ENCODE results near the gene MUL1. TPM values are rescaled to one million over a fixed set of nuclear protein-coding genes. Genes with fewer than 3 reads are reported as not detected.
"Not testable (repeated sequence)": the region's sequence is repeated elsewhere in the genome, so short reads cannot be mapped to it uniquely, and the experiment has no call there.

MUL1 gene
- total RNA-seq, 1 donor from 2014 or later, result 42.9 TPM

DNA sequence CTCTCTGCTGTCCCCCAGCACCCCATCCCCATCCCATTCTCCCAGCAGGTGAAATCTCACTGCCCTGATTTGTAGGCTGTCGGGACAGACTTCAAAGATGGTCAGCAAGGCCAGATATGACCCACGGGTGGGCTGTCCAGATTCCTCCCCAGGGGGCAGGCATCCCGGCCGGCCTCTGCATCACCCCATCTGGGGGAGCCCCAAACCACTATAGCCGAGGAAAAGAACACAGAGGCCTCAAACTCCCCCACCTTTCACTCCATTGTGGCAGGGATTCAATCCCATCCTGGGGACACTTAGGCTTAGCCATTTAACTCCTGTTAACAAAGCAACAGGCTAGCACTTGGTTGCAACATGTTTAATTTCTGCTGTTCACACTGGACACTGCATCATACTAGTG, 8.8 kb downstream of the MUL1 start:
- no peak overlapping the region for H3K27ac Mint-ChIP-seq (ENCODE audit: unreplicated experiment)
- H3K4me1 Mint-ChIP-seq (ENCODE audit: unreplicated experiment), result peaks cover 6% of the 10 kb centered on the region
- no peaks in the 10 kb centered on the region for H3K9me3 Mint-ChIP-seq (ENCODE audit: unreplicated experiment)
- peaks cover 25% of the 10 kb centered on the region for H3K36me3 Mint-ChIP-seq (ENCODE audit: unreplicated experiment)
- H3K27me3 Mint-ChIP-seq (ENCODE audit: unreplicated experiment), result no peaks in the 10 kb centered on the region
- TF ChIP-seq CTCF (IDR thresholded peaks at IDR 0.05), result no peak
- no peak for DNase-seq (ENCODE audit: extremely low spot score, unreplicated experiment)
- no peak overlapping the region for H3K4me3 Mint-ChIP-seq (ENCODE audit: unreplicated experiment)

- TF ChIP-seq CTCF (IDR thresholded peaks at IDR 0.05), result no peak
- Mint-ChIP-seq H3K4me3 (ENCODE audit: unreplicated experiment) (no peak overlapping the region), H3K27ac (ENCODE audit: unreplicated experiment) (no peak overlapping the region), H3K27me3 (ENCODE audit: unreplicated experiment) (no peaks in the 10 kb centered on the region), H3K9me3 (ENCODE audit: unreplicated experiment) (no peaks in the 10 kb centered on the region), H3K36me3 (ENCODE audit: unreplicated experiment) (peaks cover 25% of the 10 kb centered on the region), H3K4me1 (ENCODE audit: unreplicated experiment) (peaks cover 4% of the 10 kb centered on the region)
- no peak for DNase-seq (ENCODE audit: extremely low spot score, unreplicated experiment)
Measured at GRCh38 chr1:20498116-20498515, 9.8 kb downstream of the MUL1 start.

DNA sequence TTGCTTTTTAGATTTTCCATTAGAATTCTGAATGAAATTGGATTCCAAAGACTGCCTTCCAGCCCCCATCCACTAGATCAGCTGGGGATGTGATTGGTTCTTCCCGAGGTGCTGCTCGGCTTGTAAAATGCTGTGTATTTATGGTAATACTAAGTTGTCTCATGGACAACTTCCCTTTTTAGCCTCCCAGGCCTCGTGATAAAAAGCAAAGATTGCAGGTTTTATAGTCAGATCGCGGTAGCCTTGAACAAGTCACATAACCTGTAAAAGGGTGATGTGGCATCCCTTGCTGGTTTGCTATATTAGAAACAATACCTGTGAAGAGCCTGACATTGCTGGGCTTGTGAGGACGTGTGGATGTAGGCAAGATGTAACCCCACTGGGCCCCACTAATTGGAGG, 10.4 kb downstream of the MUL1 start:
- Mint-ChIP-seq H3K36me3 (ENCODE audit: unreplicated experiment) (peaks cover 25% of the 10 kb centered on the region), H3K4me1 (ENCODE audit: unreplicated experiment) (peaks cover 4% of the 10 kb centered on the region), H3K9me3 (ENCODE audit: unreplicated experiment) (no peaks in the 10 kb centered on the region), H3K4me3 (ENCODE audit: unreplicated experiment) (no peak overlapping the region), H3K27me3 (ENCODE audit: unreplicated experiment) (no peaks in the 10 kb centered on the region), H3K27ac (ENCODE audit: unreplicated experiment) (no peak overlapping the region)
- no peak for DNase-seq (ENCODE audit: extremely low spot score, unreplicated experiment)
- TF ChIP-seq CTCF (IDR thresholded peaks at IDR 0.05), result no peak

DNA sequence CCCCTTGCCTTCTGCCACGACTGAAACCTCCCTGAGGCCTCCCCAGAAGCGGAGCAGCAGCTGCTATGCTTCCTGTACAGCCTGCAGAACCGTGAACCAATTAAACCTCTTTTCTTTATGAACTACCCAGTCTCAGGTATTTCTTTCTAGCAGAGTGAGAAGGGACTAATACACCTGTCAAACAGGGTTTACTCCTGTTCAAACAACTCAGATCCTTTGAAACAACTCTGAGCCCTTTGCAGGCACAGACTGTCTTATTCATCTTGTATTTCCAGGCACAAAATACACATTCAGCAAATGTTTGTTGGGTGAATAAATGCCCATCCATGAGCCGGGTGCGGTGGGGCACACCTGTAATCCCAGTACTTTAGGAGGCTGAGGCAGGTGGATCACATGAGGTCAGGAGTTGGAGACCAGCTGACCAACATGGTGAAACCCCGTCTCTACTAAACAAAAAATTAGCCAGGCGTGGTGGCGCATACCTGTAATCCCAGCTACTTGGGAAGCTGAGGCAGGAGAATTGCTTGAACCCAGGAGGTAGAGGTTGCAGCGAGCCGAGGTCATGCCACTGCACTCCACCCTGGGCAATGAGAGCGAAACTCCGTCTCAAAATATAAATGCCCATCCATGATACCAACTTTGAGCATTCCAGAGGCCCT, 11.1 kb downstream of the MUL1 start:
- not testable (repeated sequence) for H3K4me1 Mint-ChIP-seq (ENCODE audit: unreplicated experiment); H3K9me3 Mint-ChIP-seq (ENCODE audit: unreplicated experiment); H3K27ac Mint-ChIP-seq (ENCODE audit: unreplicated experiment); H3K27me3 Mint-ChIP-seq (ENCODE audit: unreplicated experiment); H3K4me3 Mint-ChIP-seq (ENCODE audit: unreplicated experiment); DNase-seq (ENCODE audit: extremely low spot score, unreplicated experiment)
- peaks cover 25% of the 10 kb centered on the region for H3K36me3 Mint-ChIP-seq (ENCODE audit: unreplicated experiment)

GRCh38 chr1:20496241-20496661, 11.7 kb downstream of the MUL1 start:
- TF ChIP-seq CTCF (IDR thresholded peaks at IDR 0.05), result no peak
- H3K9me3 Mint-ChIP-seq (ENCODE audit: unreplicated experiment), result no peaks in the 10 kb centered on the region
- peaks cover 20% of the 10 kb centered on the region for H3K36me3 Mint-ChIP-seq (ENCODE audit: unreplicated experiment)
- H3K27me3 Mint-ChIP-seq (ENCODE audit: unreplicated experiment), result peaks cover 2% of the 10 kb centered on the region
- H3K4me1 Mint-ChIP-seq (ENCODE audit: unreplicated experiment), result peaks cover 4% of the 10 kb centered on the region
- no peak overlapping the region for H3K4me3 Mint-ChIP-seq (ENCODE audit: unreplicated experiment)
- no peak for DNase-seq (ENCODE audit: extremely low spot score, unreplicated experiment)
- no peak overlapping the region for H3K27ac Mint-ChIP-seq (ENCODE audit: unreplicated experiment)
